ENCODE data around the gene B4GALT1. TPM values are rescaled to one million over a fixed set of nuclear protein-coding genes. Genes with fewer than 3 reads are reported as not detected.

The B4GALT1 gene, protein sequence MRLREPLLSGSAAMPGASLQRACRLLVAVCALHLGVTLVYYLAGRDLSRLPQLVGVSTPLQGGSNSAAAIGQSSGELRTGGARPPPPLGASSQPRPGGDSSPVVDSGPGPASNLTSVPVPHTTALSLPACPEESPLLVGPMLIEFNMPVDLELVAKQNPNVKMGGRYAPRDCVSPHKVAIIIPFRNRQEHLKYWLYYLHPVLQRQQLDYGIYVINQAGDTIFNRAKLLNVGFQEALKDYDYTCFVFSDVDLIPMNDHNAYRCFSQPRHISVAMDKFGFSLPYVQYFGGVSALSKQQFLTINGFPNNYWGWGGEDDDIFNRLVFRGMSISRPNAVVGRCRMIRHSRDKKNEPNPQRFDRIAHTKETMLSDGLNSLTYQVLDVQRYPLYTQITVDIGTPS
- total RNA-seq (2014; rRNA removed; shearing (Covaris generic); ENCODE audit: low replicate concordance), result 38.5 and 41.6 TPM in 2 replicates

- DNase-seq (ENCODE audit: low read depth), result peak; percentile 92
- in situ Hi-C loops (cut with HindIII; ENCODE audit: low pct_unique_long_range_greater_than_20kb, low sequenced_read_pairs), result no loop called here
Measured at GRCh38 chr9:33167084-33167971, at the start of gene B4GALT1. TSS of gene B4GALT1 (minus strand) at chr9:33167336. CDS start at chr9:33167169, 167 bp downstream.

DNA sequence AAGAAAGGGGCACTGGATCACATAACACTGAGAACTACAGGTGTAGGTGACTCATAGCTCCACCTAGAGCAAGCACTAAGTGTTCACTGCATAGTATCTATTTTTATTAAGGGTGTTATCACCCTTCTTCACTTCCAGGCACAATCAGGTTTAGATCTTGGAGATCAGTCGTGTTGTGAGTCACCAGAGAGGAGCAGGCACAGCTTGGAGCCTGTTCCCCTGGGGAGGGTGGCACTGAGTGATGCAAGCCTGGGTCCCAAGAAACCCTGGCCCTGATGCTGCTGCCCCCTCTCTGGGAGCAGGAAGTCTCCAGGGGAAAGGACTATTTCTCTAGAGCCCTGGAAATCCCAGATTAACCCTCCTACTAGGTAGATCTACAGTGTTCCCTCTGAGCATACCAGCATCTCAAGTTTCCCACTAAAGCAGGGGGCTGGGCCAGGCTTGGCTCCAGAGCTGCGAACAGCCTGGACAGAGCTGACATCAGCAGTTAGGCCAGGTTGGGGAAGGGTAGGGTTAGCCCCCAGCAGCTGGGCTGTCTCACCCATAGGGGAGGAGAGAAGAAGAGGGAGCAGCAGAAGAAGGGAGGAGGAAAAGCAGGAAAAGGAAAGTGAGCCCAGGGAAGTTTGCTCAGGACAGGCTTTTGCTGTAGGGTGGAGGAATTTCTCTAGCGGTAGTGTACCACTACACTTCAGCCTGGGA lies 44.7 kb upstream of the B4GALT1 start:
- no peak for DNase-seq (ENCODE audit: low read depth)
- in situ Hi-C loops (cut with HindIII; ENCODE audit: low pct_unique_long_range_greater_than_20kb, low sequenced_read_pairs), result no loop called here

DNA sequence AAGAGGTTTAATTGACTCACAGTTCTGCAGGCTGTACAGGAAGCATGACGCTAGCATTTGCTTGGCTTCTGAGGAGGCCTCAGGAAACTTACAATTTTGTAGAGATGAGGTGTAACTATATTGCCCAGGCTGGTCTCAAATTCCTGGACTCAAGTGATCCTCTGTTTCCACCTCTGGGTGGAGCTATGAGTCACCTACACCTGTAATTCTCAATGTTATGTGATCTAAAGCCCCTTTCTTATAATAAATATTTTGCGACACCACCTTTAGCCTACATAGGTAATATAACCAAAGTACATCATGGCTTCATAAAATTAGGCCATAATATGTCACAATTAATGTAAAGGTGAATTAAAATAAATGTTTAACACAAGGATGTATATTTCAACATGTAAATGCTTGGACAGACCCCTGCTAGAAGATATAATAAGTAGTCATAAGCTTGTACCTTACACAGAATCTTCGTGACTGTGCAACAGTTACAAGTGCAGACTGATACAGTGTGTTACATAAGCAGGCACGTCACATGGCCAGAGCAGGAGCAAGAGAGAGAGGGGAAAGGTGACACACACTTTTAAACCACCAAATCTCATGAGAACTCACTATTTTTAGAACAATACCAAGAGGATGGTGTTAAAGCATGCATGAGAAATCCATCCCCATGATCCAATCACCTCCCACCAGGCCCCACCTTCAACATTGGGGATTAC lies 43.0 kb upstream of the B4GALT1 start:
- in situ Hi-C loops (cut with HindIII; ENCODE audit: low pct_unique_long_range_greater_than_20kb, low sequenced_read_pairs), result no loop called here

GRCh38 chr9:33209394-33209793 lies 42.3 kb upstream of the B4GALT1 start:
- DNase-seq (ENCODE audit: low read depth), result no peak
- in situ Hi-C loops (cut with HindIII; ENCODE audit: low pct_unique_long_range_greater_than_20kb, low sequenced_read_pairs), result no loop called here

More for the DNA sequence above, 43.0 kb upstream of the B4GALT1 start:
- no peak for DNase-seq (ENCODE audit: low read depth)

DNA sequence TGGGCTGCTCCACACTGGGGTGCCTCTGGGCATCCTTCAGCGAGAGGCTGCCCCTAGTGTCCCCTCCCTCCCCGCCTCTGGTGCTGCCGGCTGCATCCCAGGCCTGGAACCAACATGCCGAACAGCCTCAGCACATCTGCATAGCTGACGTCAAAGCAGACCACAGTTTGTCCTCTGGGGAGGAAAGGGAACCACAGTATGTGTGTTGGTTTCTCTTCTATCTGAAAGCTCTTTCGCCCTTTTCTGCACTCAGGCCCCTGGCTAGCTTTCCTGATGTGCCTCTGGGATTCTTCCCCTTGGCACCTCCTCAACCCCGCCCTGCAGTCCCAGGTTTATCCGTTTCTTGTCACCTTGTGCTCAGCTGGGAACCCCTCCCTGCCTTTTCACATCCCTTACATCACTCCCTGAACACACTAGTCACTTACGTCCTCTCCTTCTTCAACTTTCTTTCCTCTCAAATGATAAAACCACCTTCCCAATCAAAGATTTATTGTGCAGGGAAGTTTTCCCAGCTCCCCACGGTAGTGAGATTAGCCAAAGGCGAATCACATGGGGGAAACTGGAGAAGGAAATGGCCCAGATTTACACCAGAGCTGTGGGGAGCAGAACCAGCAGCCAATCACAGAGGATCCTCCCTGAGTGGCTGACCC lies 35.5 kb upstream of the B4GALT1 start:
- DNase-seq (ENCODE audit: low read depth), result no peak
- in situ Hi-C loops (cut with HindIII; ENCODE audit: low pct_unique_long_range_greater_than_20kb, low sequenced_read_pairs), result no loop called here

GRCh38 chr9:33202018-33202417 lies 34.9 kb upstream of the B4GALT1 start:
- no peak for DNase-seq (ENCODE audit: low read depth)
- in situ Hi-C loops (cut with HindIII; ENCODE audit: low pct_unique_long_range_greater_than_20kb, low sequenced_read_pairs), result no loop called here

- DNase-seq (ENCODE audit: low read depth), result no peak
- in situ Hi-C loops (cut with HindIII; ENCODE audit: low pct_unique_long_range_greater_than_20kb, low sequenced_read_pairs), result no loop called here
Measured at GRCh38 chr9:33198165-33198564, 31.0 kb upstream of the B4GALT1 start.

- DNase-seq (ENCODE audit: low read depth), result no peak
- in situ Hi-C loops (cut with HindIII; ENCODE audit: low pct_unique_long_range_greater_than_20kb, low sequenced_read_pairs), result no loop called here
Measured at GRCh38 chr9:33197279-33198152, 30.4 kb upstream of the B4GALT1 start.

DNA sequence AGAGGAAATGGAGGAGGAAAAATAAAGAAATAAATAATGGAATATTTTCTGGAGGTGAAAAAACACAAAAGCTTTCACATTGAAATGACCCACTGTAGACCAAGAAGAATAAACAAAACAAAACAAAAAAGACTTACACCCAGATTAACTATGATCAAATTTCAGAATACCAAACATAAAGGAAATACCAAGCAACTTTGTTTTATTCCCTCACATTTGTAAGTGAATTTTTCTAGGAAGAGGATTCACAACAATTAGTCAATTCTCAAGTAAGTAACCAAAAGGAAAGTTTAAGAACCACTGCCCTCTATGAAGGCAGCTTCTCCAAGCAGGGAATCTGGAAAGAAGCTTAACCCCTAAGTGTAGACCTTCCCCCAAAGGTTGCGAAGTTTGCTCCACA lies 29.6 kb upstream of the B4GALT1 start:
- in situ Hi-C loops (cut with HindIII; ENCODE audit: low pct_unique_long_range_greater_than_20kb, low sequenced_read_pairs), result no loop called here
- no peak for DNase-seq (ENCODE audit: low read depth)

DNA sequence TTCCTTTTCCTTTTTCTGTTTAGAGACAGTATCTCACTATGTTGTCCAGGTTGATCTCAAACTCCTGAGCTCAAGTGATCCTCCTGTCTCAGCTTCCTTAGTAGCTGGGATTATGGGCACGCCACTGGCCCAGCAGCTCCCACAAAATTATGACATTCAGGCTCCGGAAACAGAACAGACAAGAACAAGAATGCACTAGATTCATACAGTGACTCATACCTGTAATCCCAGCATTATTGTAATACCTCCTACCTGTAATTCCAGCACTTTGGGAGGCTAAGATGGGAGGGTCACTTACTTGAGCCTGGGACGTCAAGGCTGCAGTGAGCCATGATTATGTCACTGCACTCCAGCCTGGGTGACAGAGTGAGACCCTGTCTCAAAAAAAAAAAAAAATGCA lies 26.7 kb upstream of the B4GALT1 start:
- DNase-seq (ENCODE audit: low read depth), result no peak
- in situ Hi-C loops (cut with HindIII; ENCODE audit: low pct_unique_long_range_greater_than_20kb, low sequenced_read_pairs), result no loop called here

DNA sequence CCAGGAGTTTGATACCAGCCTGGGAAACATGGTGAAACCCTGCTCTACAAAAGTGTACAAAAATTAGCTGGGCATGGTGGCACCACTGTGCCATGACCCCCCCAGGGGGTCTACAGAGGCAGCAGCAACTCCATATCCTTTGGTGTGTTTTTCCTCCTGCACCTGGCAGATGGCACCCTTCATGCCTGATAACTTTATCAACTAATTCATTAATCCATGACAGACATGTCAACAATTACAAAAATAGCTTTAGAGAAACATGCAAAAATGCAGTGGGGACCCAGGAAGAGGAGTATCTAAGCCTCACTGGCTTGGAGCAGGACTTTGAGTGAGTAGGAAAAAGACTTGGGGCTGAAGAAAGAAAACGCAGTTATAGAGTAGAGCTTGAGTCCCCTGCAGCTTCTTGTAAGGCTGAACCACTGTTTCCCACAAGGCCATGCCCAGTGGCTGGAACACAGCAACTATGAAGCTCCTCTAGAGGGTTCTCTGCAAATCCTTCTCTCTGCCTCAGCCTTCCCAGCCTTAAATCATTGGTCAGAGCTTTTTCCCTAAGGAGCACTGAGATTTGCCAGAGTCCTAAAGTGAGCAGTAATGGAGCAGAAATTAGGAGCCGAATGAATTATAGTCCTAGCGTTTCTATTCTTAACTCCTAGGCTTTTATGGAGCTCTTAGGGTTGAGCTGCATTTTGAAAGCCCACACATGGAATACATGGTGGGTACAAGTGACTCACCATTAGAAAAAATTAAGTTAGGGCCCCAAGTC lies 25.5 kb upstream of the B4GALT1 start:
- no peak for DNase-seq (ENCODE audit: low read depth)
- in situ Hi-C loops (cut with HindIII; ENCODE audit: low pct_unique_long_range_greater_than_20kb, low sequenced_read_pairs), result no loop called here

GRCh38 chr9:33190021-33190705 lies 23.0 kb upstream of the B4GALT1 start:
- no peak for DNase-seq (ENCODE audit: low read depth)
- in situ Hi-C loops (cut with HindIII; ENCODE audit: low pct_unique_long_range_greater_than_20kb, low sequenced_read_pairs), result no loop called here

DNA sequence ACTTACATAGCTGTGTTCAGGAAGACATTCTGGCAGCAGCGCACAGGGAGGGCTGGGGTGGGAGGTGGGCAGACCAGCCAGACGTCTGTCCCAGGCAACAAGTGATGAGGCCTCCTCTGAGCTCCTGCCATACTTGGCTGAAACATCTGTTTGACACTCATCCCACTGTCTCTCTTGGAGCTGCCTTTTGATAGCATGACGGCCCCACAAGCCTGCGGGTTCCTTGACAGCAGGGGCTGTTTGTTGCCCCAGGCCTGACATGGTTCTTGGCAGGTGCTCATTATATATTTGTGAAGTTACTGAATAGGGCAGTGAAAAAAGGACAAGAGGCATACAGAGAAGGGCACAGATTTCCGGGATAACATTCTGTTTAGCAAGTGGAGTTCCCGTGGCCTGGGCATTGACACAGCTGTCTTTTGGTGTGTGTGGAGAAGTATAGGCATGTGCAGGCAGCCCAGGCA lies 22.2 kb upstream of the B4GALT1 start:
- DNase-seq (ENCODE audit: low read depth), result no peak
- in situ Hi-C loops (cut with HindIII; ENCODE audit: low pct_unique_long_range_greater_than_20kb, low sequenced_read_pairs), result no loop called here

DNA sequence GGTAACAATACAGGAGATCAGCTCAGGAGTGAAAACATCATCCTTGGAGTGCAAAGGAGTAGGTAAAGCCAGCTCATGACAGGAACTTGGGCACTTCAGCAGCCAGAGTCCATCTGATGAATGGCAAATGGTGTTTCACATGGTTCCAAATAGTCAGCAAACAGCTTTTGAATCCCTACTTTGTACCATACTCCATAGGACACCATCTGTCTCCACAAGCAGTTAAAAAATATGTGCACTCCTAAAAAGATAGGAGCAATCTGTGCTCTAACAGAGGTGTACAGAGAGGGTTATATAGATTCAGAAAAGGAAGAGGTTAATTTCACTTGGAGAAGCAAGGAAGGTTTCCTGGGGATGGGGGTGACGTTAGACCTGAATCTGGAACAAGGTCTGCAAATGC lies 21.6 kb upstream of the B4GALT1 start:
- DNase-seq (ENCODE audit: low read depth), result no peak
- in situ Hi-C loops (cut with HindIII; ENCODE audit: low pct_unique_long_range_greater_than_20kb, low sequenced_read_pairs), result no loop called here

DNA sequence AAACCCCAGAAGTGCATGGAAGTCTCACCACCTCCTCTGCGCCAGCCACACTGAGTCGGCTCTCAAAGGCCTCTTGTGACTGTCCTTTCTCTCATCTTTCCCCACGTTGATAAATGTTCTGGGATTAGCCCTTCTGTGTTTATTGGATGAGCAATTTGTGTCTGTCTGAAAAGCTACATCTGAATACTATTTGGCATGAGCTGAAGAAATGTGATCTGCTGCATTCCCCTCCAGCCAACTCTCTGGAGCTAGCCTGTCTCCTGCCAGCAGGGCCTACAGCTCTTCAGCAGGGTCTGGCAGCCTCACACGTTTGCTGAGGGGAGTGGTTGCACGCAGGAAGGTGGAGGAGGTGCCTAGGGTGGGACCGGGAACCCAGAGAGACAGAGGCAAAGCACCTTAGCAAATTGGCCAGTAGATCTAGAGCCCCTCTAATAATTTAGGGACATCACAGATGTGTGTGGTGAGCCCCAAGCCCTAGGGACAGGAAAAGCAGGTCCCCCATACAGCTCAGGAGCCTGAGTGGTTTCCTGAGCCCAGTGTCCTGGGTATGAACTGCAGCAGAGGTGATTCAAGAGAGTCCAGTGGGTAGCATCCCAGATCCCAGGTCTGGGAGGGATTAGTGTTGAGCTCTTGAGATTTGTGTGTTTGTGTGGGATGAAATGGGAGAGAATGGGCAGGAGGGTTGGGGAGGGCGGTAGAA lies 20.5 kb upstream of the B4GALT1 start:
- DNase-seq (ENCODE audit: low read depth), result no peak
- in situ Hi-C loops (cut with HindIII; ENCODE audit: low pct_unique_long_range_greater_than_20kb, low sequenced_read_pairs), result no loop called here

All from Caki2 (cell line).